H1 (cell line): ENCODE data around the gene ADCY2. TPM values are rescaled to one million over a fixed set of nuclear protein-coding genes. Genes with fewer than 3 reads are reported as not detected.

Source experiments
- TAF7 ChIP-seq: optimal IDR thresholded peaks from 2 replicates; pipeline ENCODE3; 2011; ENCODE audit warnings: low read depth, mild to moderate bottlenecking, inconsistent platforms, low read length, moderate library complexity, borderline replicate concordance
- polyA plus RNA-seq, 7 experiments: library from polyadenylated mRNA; depleted of rRNA in 3 of 7; stranded (reverse) in 5 of 7; unstranded in 2 of 7; fragments of >200 nt in 5 of 7; fragments of 200-250 nt in 2 of 7; gene quantifications; 1 replicate in 5 of 7; 2 replicates in 1 of 7; 4 replicates in 1 of 7; pipeline versions ENCODE4 v1.2.1 to v1.2.3, GENCODE V29; 2011 to 2013; ENCODE audit warnings: missing spikeins in 2 of 7, mixed read lengths in 2 of 7
- total RNA-seq: library from RNA; stranded (reverse); fragmentation: NEBNext Ultra II Directional; extraction: Animal tissue kit (Norgen Biotek cat#: 25700); gene quantifications from 2 replicates; pipeline ENCODE4 v1.2.1, GENCODE V29; 2021

The ADCY2 gene
- total and polyA plus RNA-seq, 2 of the 8 experiments (the other 6 are each of a cell fraction or from before 2014, with no cell fraction given): 35.8 to 122 TPM

GRCh38 chr5:7802855-7803254 is 406.9 kb downstream of the ADCY2 start (continued):
- no peak for TF ChIP-seq TAF7
- TF ChIP-seq, all 59 proteins: peak for 0
